Measurements from ENCODE around the gene FSTL5.

The FSTL5 gene

DNA sequence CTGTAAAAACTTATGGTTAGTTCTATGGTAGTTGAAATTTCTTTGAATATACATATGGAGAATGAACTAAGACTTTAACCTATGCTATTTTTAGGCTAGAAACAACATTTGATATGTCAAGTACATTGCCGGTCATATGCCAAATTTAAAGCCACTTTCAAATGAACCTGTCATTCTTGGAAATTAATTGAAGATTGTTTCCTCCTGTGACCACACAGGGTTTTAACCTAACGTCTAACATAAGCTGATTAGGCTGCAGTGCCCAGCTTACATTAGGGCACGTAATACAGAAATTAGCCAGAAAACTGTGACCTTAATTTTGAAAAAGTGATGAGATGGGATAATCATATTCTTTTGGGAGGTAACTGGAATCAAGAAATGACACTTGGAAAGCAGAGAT lies 645.9 kb downstream of the FSTL5 start:
- TF ChIP-seq SIN3A (IDR thresholded peaks at IDR 0.05; ENCODE audit: borderline replicate concordance, insufficient read depth, low read length) (no peak), TAF1 (IDR thresholded peaks at IDR 0.05; ENCODE audit: borderline replicate concordance, insufficient read depth, low read length) (no peak), FOXP2 (optimal IDR thresholded peaks at IDR 0.05; ENCODE audit: borderline replicate concordance, extremely low read depth, extremely low read length, insufficient read depth) (no peak), POLR2AphosphoS5 (IDR thresholded peaks at IDR 0.05; ENCODE audit: low read depth, low read length) (no peak)
- TF ChIP-seq, protein P1, sequence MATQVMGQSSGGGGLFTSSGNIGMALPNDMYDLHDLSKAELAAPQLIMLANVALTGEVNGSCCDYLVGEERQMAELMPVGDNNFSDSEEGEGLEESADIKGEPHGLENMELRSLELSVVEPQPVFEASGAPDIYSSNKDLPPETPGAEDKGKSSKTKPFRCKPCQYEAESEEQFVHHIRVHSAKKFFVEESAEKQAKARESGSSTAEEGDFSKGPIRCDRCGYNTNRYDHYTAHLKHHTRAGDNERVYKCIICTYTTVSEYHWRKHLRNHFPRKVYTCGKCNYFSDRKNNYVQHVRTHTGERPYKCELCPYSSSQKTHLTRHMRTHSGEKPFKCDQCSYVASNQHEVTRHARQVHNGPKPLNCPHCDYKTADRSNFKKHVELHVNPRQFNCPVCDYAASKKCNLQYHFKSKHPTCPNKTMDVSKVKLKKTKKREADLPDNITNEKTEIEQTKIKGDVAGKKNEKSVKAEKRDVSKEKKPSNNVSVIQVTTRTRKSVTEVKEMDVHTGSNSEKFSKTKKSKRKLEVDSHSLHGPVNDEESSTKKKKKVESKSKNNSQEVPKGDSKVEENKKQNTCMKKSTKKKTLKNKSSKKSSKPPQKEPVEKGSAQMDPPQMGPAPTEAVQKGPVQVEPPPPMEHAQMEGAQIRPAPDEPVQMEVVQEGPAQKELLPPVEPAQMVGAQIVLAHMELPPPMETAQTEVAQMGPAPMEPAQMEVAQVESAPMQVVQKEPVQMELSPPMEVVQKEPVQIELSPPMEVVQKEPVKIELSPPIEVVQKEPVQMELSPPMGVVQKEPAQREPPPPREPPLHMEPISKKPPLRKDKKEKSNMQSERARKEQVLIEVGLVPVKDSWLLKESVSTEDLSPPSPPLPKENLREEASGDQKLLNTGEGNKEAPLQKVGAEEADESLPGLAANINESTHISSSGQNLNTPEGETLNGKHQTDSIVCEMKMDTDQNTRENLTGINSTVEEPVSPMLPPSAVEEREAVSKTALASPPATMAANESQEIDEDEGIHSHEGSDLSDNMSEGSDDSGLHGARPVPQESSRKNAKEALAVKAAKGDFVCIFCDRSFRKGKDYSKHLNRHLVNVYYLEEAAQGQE (IDR thresholded peaks at IDR 0.05; ENCODE audit: insufficient read depth in 1 of 2, low read depth in 2 of 2, low read length in 2 of 2), result no peak

DNA sequence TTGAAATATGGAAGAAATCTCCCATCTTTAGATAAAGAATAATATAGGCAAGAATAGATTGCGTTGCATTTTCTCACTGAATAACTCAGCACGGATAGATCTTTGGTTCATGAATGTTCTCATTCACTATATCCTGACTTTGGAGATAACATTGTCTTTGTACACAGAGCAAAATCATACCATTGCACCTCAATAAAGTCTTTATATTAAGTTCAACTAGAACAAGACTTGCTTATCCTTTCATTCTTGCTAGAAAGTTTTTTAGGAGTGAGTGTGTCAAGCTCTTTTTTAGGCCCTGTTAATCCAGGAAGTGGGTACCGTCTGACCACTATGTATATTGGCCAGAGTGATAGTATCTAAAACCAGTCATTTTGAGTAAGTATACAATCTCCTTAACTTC lies 658.7 kb downstream of the FSTL5 start:
- no peak for TF ChIP-seq POLR2AphosphoS5 (IDR thresholded peaks at IDR 0.05; ENCODE audit: low read depth, low read length)
- TF ChIP-seq TAF1 (IDR thresholded peaks at IDR 0.05; ENCODE audit: borderline replicate concordance, insufficient read depth, low read length), result no peak
- no peak for TF ChIP-seq FOXP2 (optimal IDR thresholded peaks at IDR 0.05; ENCODE audit: borderline replicate concordance, extremely low read depth, extremely low read length, insufficient read depth)
- TF ChIP-seq SIN3A (IDR thresholded peaks at IDR 0.05; ENCODE audit: borderline replicate concordance, insufficient read depth, low read length), result no peak
- TF ChIP-seq, protein P1 (IDR thresholded peaks at IDR 0.05; ENCODE audit: insufficient read depth in 1 of 2, low read depth in 2 of 2, low read length in 2 of 2), result no peak

DNA sequence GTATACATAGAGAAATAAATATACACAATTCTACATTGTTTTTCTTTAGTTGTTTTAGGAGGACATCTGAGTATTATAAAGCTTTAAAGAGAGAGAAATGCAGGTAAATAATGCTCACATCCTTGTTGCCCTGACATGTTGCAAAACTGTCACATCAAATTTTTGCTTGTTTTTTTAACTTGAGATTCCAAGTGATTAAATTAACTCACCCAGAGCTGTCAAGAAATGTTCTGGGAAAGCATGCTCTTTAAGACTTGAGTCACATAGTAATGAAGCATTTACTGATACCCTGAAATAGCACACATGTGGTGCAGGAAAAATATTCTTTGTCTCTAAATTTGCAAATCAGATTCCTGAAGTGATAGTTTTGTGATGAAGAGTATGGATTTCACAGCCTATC lies 665.6 kb downstream of the FSTL5 start:
- TF ChIP-seq TAF1 (IDR thresholded peaks at IDR 0.05; ENCODE audit: borderline replicate concordance, insufficient read depth, low read length), result no peak
- no peak for TF ChIP-seq FOXP2 (optimal IDR thresholded peaks at IDR 0.05; ENCODE audit: borderline replicate concordance, extremely low read depth, extremely low read length, insufficient read depth)
- no peak for TF ChIP-seq POLR2AphosphoS5 (IDR thresholded peaks at IDR 0.05; ENCODE audit: low read depth, low read length)
- TF ChIP-seq, protein P1 (IDR thresholded peaks at IDR 0.05; ENCODE audit: insufficient read depth in 1 of 2, low read depth in 2 of 2, low read length in 2 of 2), result no peak
- no peak for TF ChIP-seq SIN3A (IDR thresholded peaks at IDR 0.05; ENCODE audit: borderline replicate concordance, insufficient read depth, low read length)

DNA sequence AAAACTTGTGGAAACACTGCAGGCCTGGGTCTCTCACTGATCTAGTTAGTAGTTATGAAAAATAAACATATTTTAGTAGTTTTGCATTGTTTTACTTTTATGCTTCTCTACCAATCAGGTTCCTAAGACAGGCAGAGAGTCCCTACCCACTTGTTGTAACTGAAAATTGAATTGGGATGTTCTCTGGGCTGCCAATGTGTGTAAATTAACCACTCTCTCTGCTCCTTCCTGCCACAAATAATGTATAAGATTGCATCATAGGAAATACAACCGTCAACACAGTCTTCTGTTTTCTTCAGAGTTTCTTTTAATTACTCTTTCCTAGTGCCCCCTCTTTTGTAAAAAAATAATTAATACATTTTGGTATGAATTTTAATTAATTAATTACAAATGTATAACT lies 677.3 kb downstream of the FSTL5 start:
- TF ChIP-seq TAF1 (IDR thresholded peaks at IDR 0.05; ENCODE audit: borderline replicate concordance, insufficient read depth, low read length) (no peak), FOXP2 (optimal IDR thresholded peaks at IDR 0.05; ENCODE audit: borderline replicate concordance, extremely low read depth, extremely low read length, insufficient read depth) (no peak), POLR2AphosphoS5 (IDR thresholded peaks at IDR 0.05; ENCODE audit: low read depth, low read length) (no peak), SIN3A (IDR thresholded peaks at IDR 0.05; ENCODE audit: borderline replicate concordance, insufficient read depth, low read length) (no peak)
- TF ChIP-seq, protein P1 (IDR thresholded peaks at IDR 0.05; ENCODE audit: insufficient read depth in 1 of 2, low read depth in 2 of 2, low read length in 2 of 2), result no peak

DNA sequence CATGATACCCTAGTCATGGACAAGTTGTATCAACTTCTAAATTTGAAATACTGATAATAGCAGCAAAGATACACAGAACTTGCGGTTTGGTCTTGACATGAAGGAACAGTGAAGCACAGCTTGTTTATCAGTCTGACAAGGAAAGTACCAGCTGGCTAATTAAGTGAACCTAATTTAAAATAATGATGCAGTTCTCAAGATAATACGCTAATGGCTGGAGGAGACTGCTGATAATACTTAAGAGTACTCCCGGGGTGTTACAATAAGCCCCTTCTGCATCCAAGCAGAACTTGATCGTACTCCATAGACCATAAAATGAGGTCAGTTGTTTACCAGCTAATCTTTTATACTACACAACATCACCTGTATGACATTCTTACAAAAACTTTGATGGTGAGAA lies 697.5 kb downstream of the FSTL5 start:
- no peak for TF ChIP-seq POLR2AphosphoS5 (IDR thresholded peaks at IDR 0.05; ENCODE audit: low read depth, low read length)
- TF ChIP-seq FOXP2 (optimal IDR thresholded peaks at IDR 0.05; ENCODE audit: borderline replicate concordance, extremely low read depth, extremely low read length, insufficient read depth), result no peak
- TF ChIP-seq SIN3A (IDR thresholded peaks at IDR 0.05; ENCODE audit: borderline replicate concordance, insufficient read depth, low read length), result no peak
- TF ChIP-seq, protein P1 (IDR thresholded peaks at IDR 0.05; ENCODE audit: insufficient read depth in 1 of 2, low read depth in 2 of 2, low read length in 2 of 2), result no peak
- TF ChIP-seq TAF1 (IDR thresholded peaks at IDR 0.05; ENCODE audit: borderline replicate concordance, insufficient read depth, low read length), result no peak
